A673 (cell line): ENCODE results near the gene SGSM2. TPM values are rescaled to one million over a fixed set of nuclear protein-coding genes. Genes with fewer than 3 reads are reported as not detected.
"Not testable (repeated sequence)": the region's sequence is repeated elsewhere in the genome, so short reads cannot be mapped to it uniquely, and the experiment has no call there.

Experiments used
- BruUV-seq: library from RNA; stranded (reverse); fragments of 400-500 nt; replicated peaks from 2 replicates; lab custom pipeline; 2021; lab: Mats Ljungman, UMichigan
- CTCF ChIA-PET: fragments of 300-600 bp; sonication (Branson Sonifier 250); formaldehyde crosslinking; loops from one replicate; lab custom pipeline; 2022; ENCODE audit warnings: antibody characterized with exemption; lab: Charles Lee
- POLR2A ChIA-PET: fragments of 300-600 bp; sonication (Branson Sonifier 250); formaldehyde crosslinking; loops from one replicate; lab custom pipeline; 2022; ENCODE audit warnings: antibody characterized with exemption; ENCODE audit not compliant: low non-redundant PET; lab: Charles Lee
- DNase-seq: peaks from one replicate; pipeline ENCODE4 v3.0.0-alpha.2; 2015; ENCODE audit warnings: low spot score
- H3K27ac ChIP-seq: fragments of 200-600 bp; sonication (generic); 2 replicates; pipeline ENCODE4 v1.5.1; 2016; ENCODE audit warnings: mixed run types, low read depth, mild to moderate bottlenecking, mixed read lengths, antibody characterized with exemption, low read length; ENCODE audit not compliant: poor library complexity, severe bottlenecking
- H3K27me3 ChIP-seq: fragments of 200-600 bp; sonication (generic); replicated peaks from 2 replicates; pipeline ENCODE4 v1.6.1; 2017; ENCODE audit warnings: mixed run types, low read depth, mild to moderate bottlenecking, mixed read lengths, antibody characterized with exemption, low read length; ENCODE audit not compliant: insufficient read depth, poor library complexity
- H3K36me3 ChIP-seq: fragments of 200-600 bp; sonication (generic); 2 replicates; pipeline ENCODE4 v1.6.1; 2016; ENCODE audit warnings: mixed run types, mild to moderate bottlenecking, mixed read lengths, antibody characterized with exemption, low read length; ENCODE audit not compliant: insufficient read depth, poor library complexity, severe bottlenecking
- H3K4me1 ChIP-seq: fragments of 200-600 bp; sonication (generic); 2 replicates; pipeline ENCODE4 v1.6.1; 2017; ENCODE audit warnings: mixed run types, mild to moderate bottlenecking, mixed read lengths, antibody characterized with exemption, low read length; ENCODE audit not compliant: insufficient read depth, poor library complexity, severe bottlenecking
- H3K4me3 ChIP-seq: fragments of 200-600 bp; sonication (generic); 2 replicates; pipeline ENCODE4 v1.5.1; 2016; ENCODE audit warnings: low read depth, mixed run types, mild to moderate bottlenecking, mixed read lengths, low read length; ENCODE audit not compliant: poor library complexity, severe bottlenecking
- H3K9me3 ChIP-seq: fragments of 200-600 bp; sonication (generic); 2 replicates; pipeline ENCODE4 v1.6.1; 2016; ENCODE audit warnings: mixed run types, low read depth, mild to moderate bottlenecking, mixed read lengths, antibody characterized with exemption, low read length; ENCODE audit not compliant: poor library complexity, severe bottlenecking
- EZH2 ChIP-seq: fragments of 200-600 bp; sonication (generic); IDR thresholded peaks from 2 replicates; pipeline ENCODE4 v1.6.1; 2017; ENCODE audit warnings: borderline replicate concordance, low read depth, mild to moderate bottlenecking, mixed read lengths, antibody characterized with exemption, low read length; ENCODE audit not compliant: poor library complexity, severe bottlenecking
- intact Hi-C: fragments of 100-400 bp; cut with micrococcal nuclease; formaldehyde crosslinking; loops from one replicate; pipeline ENCODE4 v1.10.0; 2022; ENCODE audit not compliant: unreplicated experiment
- total RNA-seq: library from RNA; stranded (reverse); gene quantifications from 2 replicates; pipeline ENCODE4 v1.2.3, GENCODE V29; 2021
- TF ChIP-seq, protein P1 (sequence below): fragments of 300-800, 200-600 bp; sonication (generic); conservative IDR thresholded peaks from 2 replicates; pipeline ENCODE4 v1.5.1; 2017; ENCODE audit warnings: low read depth, mild to moderate bottlenecking, antibody characterized with exemption, low read length, moderate library complexity, mixed read lengths

SGSM2 gene
- total RNA-seq, 1 experiment from 2014 or later, result 81.2 TPM

DNA sequence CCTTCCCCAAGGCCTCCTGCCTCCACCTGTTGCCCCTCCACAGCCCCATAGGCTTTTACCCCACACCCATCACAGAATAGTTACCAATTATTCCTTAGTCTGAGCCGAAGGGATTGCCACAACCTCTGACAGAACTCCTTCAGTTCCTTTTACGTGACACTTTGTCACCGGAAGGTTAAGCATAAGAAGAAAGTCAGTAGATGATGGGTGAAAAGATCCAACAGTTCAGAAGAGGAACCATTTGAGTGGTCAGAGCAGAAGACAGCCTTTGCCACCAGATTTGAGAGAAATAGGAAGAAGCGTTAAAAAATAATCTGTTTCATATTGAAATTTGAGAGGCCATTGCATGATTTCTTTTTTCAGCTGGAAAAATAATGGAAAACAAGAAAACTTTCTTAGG lies 32.4 kb upstream of the SGSM2 start:
- no peaks in the 10 kb centered on the region for H3K27me3 ChIP-seq
- peaks cover 5% of the 10 kb centered on the region for H3K4me1 ChIP-seq
- H3K36me3 ChIP-seq, result peaks cover 6% of the 10 kb centered on the region
- BruUV-seq, result TSS peak; percentile 84
- POLR2A ChIA-PET, result no interaction called here
- CTCF ChIA-PET, result no interaction called here
- peak overlapping the region; percentile 94 for H3K4me3 ChIP-seq
- DNase-seq, result no peak
- no peak overlapping the region for H3K27ac ChIP-seq
- H3K9me3 ChIP-seq, result no peaks in the 10 kb centered on the region
- TF ChIP-seq, protein P1, sequence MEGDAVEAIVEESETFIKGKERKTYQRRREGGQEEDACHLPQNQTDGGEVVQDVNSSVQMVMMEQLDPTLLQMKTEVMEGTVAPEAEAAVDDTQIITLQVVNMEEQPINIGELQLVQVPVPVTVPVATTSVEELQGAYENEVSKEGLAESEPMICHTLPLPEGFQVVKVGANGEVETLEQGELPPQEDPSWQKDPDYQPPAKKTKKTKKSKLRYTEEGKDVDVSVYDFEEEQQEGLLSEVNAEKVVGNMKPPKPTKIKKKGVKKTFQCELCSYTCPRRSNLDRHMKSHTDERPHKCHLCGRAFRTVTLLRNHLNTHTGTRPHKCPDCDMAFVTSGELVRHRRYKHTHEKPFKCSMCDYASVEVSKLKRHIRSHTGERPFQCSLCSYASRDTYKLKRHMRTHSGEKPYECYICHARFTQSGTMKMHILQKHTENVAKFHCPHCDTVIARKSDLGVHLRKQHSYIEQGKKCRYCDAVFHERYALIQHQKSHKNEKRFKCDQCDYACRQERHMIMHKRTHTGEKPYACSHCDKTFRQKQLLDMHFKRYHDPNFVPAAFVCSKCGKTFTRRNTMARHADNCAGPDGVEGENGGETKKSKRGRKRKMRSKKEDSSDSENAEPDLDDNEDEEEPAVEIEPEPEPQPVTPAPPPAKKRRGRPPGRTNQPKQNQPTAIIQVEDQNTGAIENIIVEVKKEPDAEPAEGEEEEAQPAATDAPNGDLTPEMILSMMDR, result no peak
- TF ChIP-seq EZH2, result no peak
- intact Hi-C loops, result no loop called here

DNA sequence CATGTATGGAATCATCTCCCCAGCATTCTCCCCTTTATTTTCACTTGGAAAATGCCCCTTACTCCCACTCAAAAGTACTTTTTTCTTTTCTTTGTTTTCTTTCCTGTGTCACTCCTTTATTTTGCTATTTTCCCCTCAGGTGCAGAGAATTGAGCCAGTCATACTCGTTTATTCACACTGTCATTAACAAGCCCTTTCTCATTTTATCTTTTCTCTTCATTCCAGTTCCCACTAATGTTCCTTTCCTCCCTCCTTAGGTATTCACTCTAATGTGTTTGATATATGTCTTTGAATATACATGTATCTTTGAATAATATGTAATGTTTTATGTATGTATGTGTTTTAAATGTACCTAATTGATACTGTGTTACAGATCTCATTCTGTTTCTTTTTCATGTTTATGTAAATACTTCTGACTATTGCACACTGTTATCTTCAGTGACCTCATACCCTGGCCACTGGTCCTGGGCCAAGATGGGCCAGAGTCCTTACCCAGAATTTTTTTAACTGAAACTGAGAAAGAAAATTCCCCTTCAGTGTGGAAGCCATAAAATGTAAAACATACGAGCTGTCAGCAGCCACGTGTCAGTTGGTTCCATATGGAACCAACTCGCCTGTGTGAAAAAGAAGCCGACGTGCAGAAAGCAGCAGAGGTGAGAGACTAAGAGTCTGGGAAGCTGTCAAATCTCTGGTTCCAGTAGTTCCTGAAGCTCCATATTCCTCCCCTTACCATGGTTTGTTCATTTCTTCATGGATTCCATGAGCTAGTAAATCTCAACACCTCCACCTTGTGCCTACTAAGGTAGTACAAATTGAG lies 27.8 kb upstream of the SGSM2 start:
- Histone ChIP-seq H3K4me1 (no peaks in the 10 kb centered on the region), H3K9me3 (no peaks in the 10 kb centered on the region), H3K36me3 (no peaks in the 10 kb centered on the region), H3K27ac (no peak overlapping the region), H3K27me3 (no peaks in the 10 kb centered on the region), H3K4me3 (no peak overlapping the region)
- ChIA-PET POLR2A (interaction anchor here (0.7 kb wide), 1 partner anchor 497 kb away, joined by 3 read pairs; no protein-coding TSS in a partner anchor), CTCF (no interaction called here)
- BruUV-seq, result no TSS peak
- intact Hi-C loops, result no loop called here
- TF ChIP-seq, protein P1, result no peak
- TF ChIP-seq EZH2, result no peak
- no peak for DNase-seq

DNA sequence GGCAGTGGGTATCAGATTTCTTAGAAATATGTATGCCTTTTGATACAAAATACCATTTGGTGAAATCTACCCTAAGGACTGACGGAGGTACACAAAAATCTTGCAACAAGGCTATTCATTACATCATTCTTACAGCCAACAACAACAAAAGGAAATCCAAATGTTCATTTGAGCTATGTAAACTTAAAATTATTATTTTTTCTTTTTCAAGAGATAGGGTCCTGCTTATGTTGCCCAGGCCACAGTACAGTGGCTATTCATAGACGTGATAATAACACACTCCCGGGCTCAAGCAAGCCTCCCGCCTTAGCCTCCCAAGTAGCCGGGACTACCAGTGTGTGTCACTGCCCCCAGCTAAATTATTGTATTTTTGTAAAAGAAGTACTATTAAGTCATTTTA lies 24.6 kb upstream of the SGSM2 start:
- TF ChIP-seq EZH2, result no peak
- TF ChIP-seq, protein P1, result no peak
- no TSS peak for BruUV-seq
- no peak for DNase-seq

DNA sequence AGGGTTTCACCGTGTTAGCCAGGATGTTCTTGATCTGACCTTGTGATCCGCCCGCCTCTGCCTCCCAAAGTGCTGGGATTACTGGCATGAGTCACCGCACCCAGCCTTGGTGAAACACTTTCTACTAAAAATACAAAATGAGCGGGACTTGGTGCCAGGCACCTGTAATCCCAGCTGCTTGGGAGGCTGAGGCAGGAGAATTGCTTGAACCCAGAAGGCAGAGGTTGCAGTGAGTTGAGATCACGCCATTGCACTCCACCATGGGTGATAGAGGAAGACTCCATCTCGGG lies 20.4 kb upstream of the SGSM2 start:
- H3K27ac ChIP-seq, H3K27me3 ChIP-seq, H3K36me3 ChIP-seq, DNase-seq, POLR2A ChIA-PET, intact Hi-C loops, BruUV-seq, H3K9me3 ChIP-seq, H3K4me1 ChIP-seq, CTCF ChIA-PET, H3K4me3 ChIP-seq: not testable (repeated sequence)

More for the DNA sequence above, 24.6 kb upstream of the SGSM2 start:
- Histone ChIP-seq H3K27me3 (no peaks in the 10 kb centered on the region), H3K4me3 (no peak overlapping the region), H3K9me3 (no peaks in the 10 kb centered on the region), H3K4me1 (no peaks in the 10 kb centered on the region), H3K27ac (no peak overlapping the region), H3K36me3 (no peaks in the 10 kb centered on the region)
- CTCF ChIA-PET, result no interaction called here
- POLR2A ChIA-PET, result no interaction called here
- intact Hi-C loops, result no loop called here
